ENCODE measurements around the gene CLEC3B. TPM values are rescaled to one million over a fixed set of nuclear protein-coding genes. Genes with fewer than 3 reads are reported as not detected.

The CLEC3B gene
- total RNA-seq, 2 donors from 2014 or later: 138 to 180 TPM

GRCh38 chr3:44987332-44987731 lies 38.8 kb upstream of the CLEC3B start:
- H3K27ac ChIP-seq: no peak overlapping the region

GRCh38 chr3:44988073-44988472 lies 38.0 kb upstream of the CLEC3B start:
- Histone ChIP-seq H3K27me3 (no peaks in the 10 kb centered on the region), H3K4me1 (peaks cover 0 to 27% of the 10 kb centered on the region in 2 donors), H3K27ac (no peak overlapping the region), H3K9me3 (no peaks in the 10 kb centered on the region), H3K4me3 (no peak overlapping the region), H3K36me3 (peaks cover 14% of the 10 kb centered on the region)
- no peak for DNase-seq (ENCODE audit: low spot score)
- TF ChIP-seq CTCF (IDR thresholded peaks at IDR 0.05): peak in 1 of 2 donors; percentile 46

More at GRCh38 chr3:44987332-44987731, 38.8 kb upstream of the CLEC3B start:
- H3K36me3 ChIP-seq: peaks cover 14% of the 10 kb centered on the region
- no peak for DNase-seq (ENCODE audit: low spot score)
- no peaks in the 10 kb centered on the region for H3K27me3 ChIP-seq
- TF ChIP-seq CTCF (IDR thresholded peaks at IDR 0.05): no peak
- H3K4me1 ChIP-seq: peaks cover 0 to 28% of the 10 kb centered on the region in 2 donors
- no peak overlapping the region for H3K4me3 ChIP-seq
- H3K9me3 ChIP-seq: no peaks in the 10 kb centered on the region

GRCh38 chr3:44989141-44989540 lies 37.0 kb upstream of the CLEC3B start:
- no peaks in the 10 kb centered on the region for H3K27me3 ChIP-seq

GRCh38 chr3:44989636-44990373 lies 36.3 kb upstream of the CLEC3B start:
- DNase-seq (ENCODE audit: low spot score): no peak
- H3K27me3 ChIP-seq: no peaks in the 10 kb centered on the region
- H3K36me3 ChIP-seq: peaks cover 14% of the 10 kb centered on the region
- no peak overlapping the region for H3K27ac ChIP-seq
- no peak for TF ChIP-seq CTCF (IDR thresholded peaks at IDR 0.05)
- H3K9me3 ChIP-seq: no peaks in the 10 kb centered on the region
- peaks cover 0 to 24% of the 10 kb centered on the region in 2 donors for H3K4me1 ChIP-seq
- no peak overlapping the region for H3K4me3 ChIP-seq

More at GRCh38 chr3:44989141-44989540, 37.0 kb upstream of the CLEC3B start:
- Histone ChIP-seq H3K4me3 (no peak overlapping the region), H3K4me1 (peaks cover 0 to 28% of the 10 kb centered on the region in 2 donors), H3K27ac (no peak overlapping the region), H3K9me3 (no peaks in the 10 kb centered on the region), H3K36me3 (peaks cover 14% of the 10 kb centered on the region)
- TF ChIP-seq CTCF (IDR thresholded peaks at IDR 0.05): no peak
- DNase-seq (ENCODE audit: low spot score): no peak

- H3K4me1 ChIP-seq: peaks cover 0 to 36% of the 10 kb centered on the region in 2 donors
- H3K27ac ChIP-seq: no peak overlapping the region
- TF ChIP-seq CTCF (IDR thresholded peaks at IDR 0.05): no peak
- H3K36me3 ChIP-seq: peaks cover 14% of the 10 kb centered on the region
- no peaks in the 10 kb centered on the region for H3K27me3 ChIP-seq
- no peaks in the 10 kb centered on the region for H3K9me3 ChIP-seq
- DNase-seq (ENCODE audit: low spot score): no peak
- H3K4me3 ChIP-seq: no peak overlapping the region
Observed at GRCh38 chr3:44991326-44991725, 34.8 kb upstream of the CLEC3B start.

All from right atrium auricular region (tissue), 2 donors.